ENCODE data around the gene LCN12. TPM values are rescaled to one million over a fixed set of nuclear protein-coding genes. Genes with fewer than 3 reads are reported as not detected.
A peak's percentile ranks its signal among the peaks of the same experiment; 100 is the strongest.

The LCN12 gene
- polyA plus RNA-seq, 4 donors, result 2.2 to 88.7 (median 3.4) TPM; not detected in 1

- Histone ChIP-seq H3K27me3 (ENCODE audit: control insufficient read depth in 3 of 3, insufficient read depth in 3 of 3, low read length in 3 of 3) (peaks cover 3 to 39% (median 6%) of the 10 kb centered on the region in 3 donors), H3K27ac (ENCODE audit: low read depth in 1 of 3, low read length in 2 of 3) (peak overlapping the region in 1 of 3 donors; percentile 45), H3K4me1 (ENCODE audit: control insufficient read depth in 3 of 3, insufficient read depth in 2 of 3, low read depth in 1 of 3, low read length in 2 of 3) (peaks cover 0 to 5% (median 0%) of the 10 kb centered on the region in 3 donors), H3K9me3 (ENCODE audit: control insufficient read depth in 2 of 2, insufficient read depth in 1 of 2, low read depth in 1 of 2, low read length in 1 of 2) (no peaks in the 10 kb centered on the region), H3K36me3 (ENCODE audit: control insufficient read depth in 3 of 3, insufficient read depth in 2 of 3, low read depth in 1 of 3, low read length in 3 of 3) (no peaks in the 10 kb centered on the region), H3K4me3 (ENCODE audit: low read depth in 1 of 3, low read length in 3 of 3) (no peak overlapping the region)
- no peak for DNase-seq
- WGBS, 3 donors, result 62 to 69% (median 64%) methylated on average over 17 of the region's 17 CpGs
- FAIRE-seq, result no peak
Observed at GRCh38 chr9:136981588-136982231, 29.6 kb downstream of the LCN12 start.

- FAIRE-seq, result no peak
- H3K4me3 ChIP-seq (ENCODE audit: low read depth in 1 of 3, low read length in 3 of 3), result no peak within 1 kb of the TSS
- H3K27ac ChIP-seq (ENCODE audit: low read depth in 1 of 3, low read length in 2 of 3), result no peak within 1 kb of the TSS
- peaks cover 3 to 44% (median 6%) of the 10 kb centered on the region in 3 donors for H3K27me3 ChIP-seq (ENCODE audit: control insufficient read depth in 3 of 3, insufficient read depth in 3 of 3, low read length in 3 of 3)
- H3K36me3 ChIP-seq (ENCODE audit: control insufficient read depth in 3 of 3, insufficient read depth in 2 of 3, low read depth in 1 of 3, low read length in 3 of 3), result no peaks in the 10 kb centered on the region
- H3K9me3 ChIP-seq (ENCODE audit: control insufficient read depth in 2 of 2, insufficient read depth in 1 of 2, low read depth in 1 of 2, low read length in 1 of 2), result no peaks in the 10 kb centered on the region
- 68 to 82% (median 69%) methylated on average over 18 of the region's 18 CpGs for WGBS, 3 donors
- DNase-seq, result no peak
- peaks cover 0 to 5% (median 0%) of the 10 kb centered on the region in 3 donors for H3K4me1 ChIP-seq (ENCODE audit: control insufficient read depth in 3 of 3, insufficient read depth in 2 of 3, low read depth in 1 of 3, low read length in 2 of 3)
Observed at GRCh38 chr9:136982232-136983051, 30.4 kb downstream of the LCN12 start, which contains the start of gene LCNL1. Gene LCNL1 (plus strand): TSS chr9:136982993. CDS start chr9:136983587, 594 bp downstream.

GRCh38 chr9:136983167-136983566 lies 31.1 kb downstream of the LCN12 start:
- H3K4me3 ChIP-seq (ENCODE audit: low read depth in 1 of 3, low read length in 3 of 3), result no peak overlapping the region
- H3K9me3 ChIP-seq (ENCODE audit: control insufficient read depth in 2 of 2, insufficient read depth in 1 of 2, low read depth in 1 of 2, low read length in 1 of 2), result no peaks in the 10 kb centered on the region
- peaks cover 0 to 5% (median 0%) of the 10 kb centered on the region in 3 donors for H3K4me1 ChIP-seq (ENCODE audit: control insufficient read depth in 3 of 3, insufficient read depth in 2 of 3, low read depth in 1 of 3, low read length in 2 of 3)
- FAIRE-seq (no peak), DNase-seq (no peak)
- no peaks in the 10 kb centered on the region for H3K36me3 ChIP-seq (ENCODE audit: control insufficient read depth in 3 of 3, insufficient read depth in 2 of 3, low read depth in 1 of 3, low read length in 3 of 3)
- 74 to 77% (median 77%) methylated on average over 9 of the region's 9 CpGs for WGBS, 3 donors
- no peak overlapping the region for H3K27ac ChIP-seq (ENCODE audit: low read depth in 1 of 3, low read length in 2 of 3)
- peaks cover 3 to 41% (median 6%) of the 10 kb centered on the region in 3 donors for H3K27me3 ChIP-seq (ENCODE audit: control insufficient read depth in 3 of 3, insufficient read depth in 3 of 3, low read length in 3 of 3)

- Histone ChIP-seq H3K4me3 (ENCODE audit: low read depth in 1 of 3, low read length in 3 of 3) (no peak overlapping the region), H3K27ac (ENCODE audit: low read depth in 1 of 3, low read length in 2 of 3) (no peak overlapping the region), H3K9me3 (ENCODE audit: control insufficient read depth in 2 of 2, insufficient read depth in 1 of 2, low read depth in 1 of 2, low read length in 1 of 2) (no peaks in the 10 kb centered on the region), H3K36me3 (ENCODE audit: control insufficient read depth in 3 of 3, insufficient read depth in 2 of 3, low read depth in 1 of 3, low read length in 3 of 3) (no peaks in the 10 kb centered on the region), H3K27me3 (ENCODE audit: control insufficient read depth in 3 of 3, insufficient read depth in 3 of 3, low read length in 3 of 3) (peaks cover 3 to 41% (median 6%) of the 10 kb centered on the region in 3 donors), H3K4me1 (ENCODE audit: control insufficient read depth in 3 of 3, insufficient read depth in 2 of 3, low read depth in 1 of 3, low read length in 2 of 3) (peaks cover 0 to 5% (median 0%) of the 10 kb centered on the region in 3 donors)
- DNase-seq, result no peak
- no peak for FAIRE-seq
- 79 to 86% (median 83%) methylated on average over 11 of the region's 11 CpGs for WGBS, 3 donors
Observed at GRCh38 chr9:136983656-136984314, 31.7 kb downstream of the LCN12 start.

- Histone ChIP-seq H3K4me3 (ENCODE audit: low read depth in 1 of 3, low read length in 3 of 3) (no peak overlapping the region), H3K9me3 (ENCODE audit: control insufficient read depth in 2 of 2, insufficient read depth in 1 of 2, low read depth in 1 of 2, low read length in 1 of 2) (no peaks in the 10 kb centered on the region), H3K4me1 (ENCODE audit: control insufficient read depth in 3 of 3, insufficient read depth in 2 of 3, low read depth in 1 of 3, low read length in 2 of 3) (peaks cover 0 to 5% (median 0%) of the 10 kb centered on the region in 3 donors), H3K27me3 (ENCODE audit: control insufficient read depth in 3 of 3, insufficient read depth in 3 of 3, low read length in 3 of 3) (peaks cover 3 to 41% (median 6%) of the 10 kb centered on the region in 3 donors), H3K36me3 (ENCODE audit: control insufficient read depth in 3 of 3, insufficient read depth in 2 of 3, low read depth in 1 of 3, low read length in 3 of 3) (no peaks in the 10 kb centered on the region), H3K27ac (ENCODE audit: low read depth in 1 of 3, low read length in 2 of 3) (no peak overlapping the region)
- DNase-seq (no peak), FAIRE-seq (no peak)
- 51 to 59% (median 59%) methylated on average over 17 to 29 of the region's 29 CpGs for WGBS, 3 donors
Observed at GRCh38 chr9:136984464-136985026, 32.5 kb downstream of the LCN12 start.

GRCh38 chr9:136985027-136985602 lies 33.0 kb downstream of the LCN12 start:
- peaks cover 3 to 41% (median 6%) of the 10 kb centered on the region in 3 donors for H3K27me3 ChIP-seq (ENCODE audit: control insufficient read depth in 3 of 3, insufficient read depth in 3 of 3, low read length in 3 of 3)
- WGBS, 3 donors, result 6 to 12% (median 8%) methylated on average over 41 to 48 of the region's 48 CpGs
- H3K36me3 ChIP-seq (ENCODE audit: control insufficient read depth in 3 of 3, insufficient read depth in 2 of 3, low read depth in 1 of 3, low read length in 3 of 3), result no peaks in the 10 kb centered on the region
- DNase-seq (no peak), FAIRE-seq (no peak)
- H3K4me1 ChIP-seq (ENCODE audit: control insufficient read depth in 3 of 3, insufficient read depth in 2 of 3, low read depth in 1 of 3, low read length in 2 of 3), result peaks cover 0 to 5% (median 0%) of the 10 kb centered on the region in 3 donors
- no peaks in the 10 kb centered on the region for H3K9me3 ChIP-seq (ENCODE audit: control insufficient read depth in 2 of 2, insufficient read depth in 1 of 2, low read depth in 1 of 2, low read length in 1 of 2)
- H3K27ac ChIP-seq (ENCODE audit: low read depth in 1 of 3, low read length in 2 of 3), result no peak overlapping the region
- no peak overlapping the region for H3K4me3 ChIP-seq (ENCODE audit: low read depth in 1 of 3, low read length in 3 of 3)

GRCh38 chr9:136985853-136986252 lies 33.8 kb downstream of the LCN12 start:
- FAIRE-seq, result no peak
- no peak overlapping the region for H3K4me3 ChIP-seq (ENCODE audit: low read depth in 1 of 3, low read length in 3 of 3)
- peaks cover 0 to 5% (median 0%) of the 10 kb centered on the region in 3 donors for H3K4me1 ChIP-seq (ENCODE audit: control insufficient read depth in 3 of 3, insufficient read depth in 2 of 3, low read depth in 1 of 3, low read length in 2 of 3)
- peaks cover 0 to 7% of the 10 kb centered on the region in 2 donors for H3K9me3 ChIP-seq (ENCODE audit: control insufficient read depth in 2 of 2, insufficient read depth in 1 of 2, low read depth in 1 of 2, low read length in 1 of 2)
- WGBS, 3 donors, result 22 to 26% (median 22%) methylated on average over 19 to 33 of the region's 33 CpGs
- no peak overlapping the region for H3K27ac ChIP-seq (ENCODE audit: low read depth in 1 of 3, low read length in 2 of 3)
- H3K27me3 ChIP-seq (ENCODE audit: control insufficient read depth in 3 of 3, insufficient read depth in 3 of 3, low read length in 3 of 3), result peaks cover 3 to 37% (median 6%) of the 10 kb centered on the region in 3 donors
- no peak for DNase-seq
- no peaks in the 10 kb centered on the region for H3K36me3 ChIP-seq (ENCODE audit: control insufficient read depth in 3 of 3, insufficient read depth in 2 of 3, low read depth in 1 of 3, low read length in 3 of 3)

All from small intestine (tissue), 7 donors.